Nephron progenitor cell (in vitro differentiated cells): ENCODE results near the gene SOWAHB.

Source experiments
- DNase-seq: peaks from one replicate; pipeline ENCODE4 v3.0.0; 2021
- H3K27ac Mint-ChIP-seq: 2 replicates; pipeline ENCODE4 v1.8.0; 2021; ENCODE audit warnings: mild to moderate bottlenecking, moderate library complexity, mixed read lengths
- H3K27me3 Mint-ChIP-seq: 2 replicates; pipeline ENCODE4 v1.8.0; 2021; ENCODE audit warnings: mild to moderate bottlenecking, low read depth, mixed read lengths; ENCODE audit not compliant: poor library complexity
- H3K36me3 Mint-ChIP-seq: 2 replicates; pipeline ENCODE4 v1.8.0; 2021; ENCODE audit warnings: low read depth, mixed read lengths
- H3K4me1 Mint-ChIP-seq: 2 replicates; pipeline ENCODE4 v1.8.0; 2021; ENCODE audit warnings: mixed read lengths
- H3K4me3 Mint-ChIP-seq: 2 replicates; pipeline ENCODE4 v1.8.0; 2021; ENCODE audit warnings: mild to moderate bottlenecking, moderate library complexity, mixed read lengths
- H3K9me3 Mint-ChIP-seq: 2 replicates; pipeline ENCODE4 v1.8.0; 2021; ENCODE audit warnings: mild to moderate bottlenecking, moderate library complexity, mixed read lengths
- TF ChIP-seq, protein P1 (sequence below): fragments of 200-600 bp; sonication (generic); IDR thresholded peaks from 2 replicates; pipeline ENCODE4 v1.5.0; 2021; ENCODE audit warnings: antibody characterized with exemption

SOWAHB gene, protein sequence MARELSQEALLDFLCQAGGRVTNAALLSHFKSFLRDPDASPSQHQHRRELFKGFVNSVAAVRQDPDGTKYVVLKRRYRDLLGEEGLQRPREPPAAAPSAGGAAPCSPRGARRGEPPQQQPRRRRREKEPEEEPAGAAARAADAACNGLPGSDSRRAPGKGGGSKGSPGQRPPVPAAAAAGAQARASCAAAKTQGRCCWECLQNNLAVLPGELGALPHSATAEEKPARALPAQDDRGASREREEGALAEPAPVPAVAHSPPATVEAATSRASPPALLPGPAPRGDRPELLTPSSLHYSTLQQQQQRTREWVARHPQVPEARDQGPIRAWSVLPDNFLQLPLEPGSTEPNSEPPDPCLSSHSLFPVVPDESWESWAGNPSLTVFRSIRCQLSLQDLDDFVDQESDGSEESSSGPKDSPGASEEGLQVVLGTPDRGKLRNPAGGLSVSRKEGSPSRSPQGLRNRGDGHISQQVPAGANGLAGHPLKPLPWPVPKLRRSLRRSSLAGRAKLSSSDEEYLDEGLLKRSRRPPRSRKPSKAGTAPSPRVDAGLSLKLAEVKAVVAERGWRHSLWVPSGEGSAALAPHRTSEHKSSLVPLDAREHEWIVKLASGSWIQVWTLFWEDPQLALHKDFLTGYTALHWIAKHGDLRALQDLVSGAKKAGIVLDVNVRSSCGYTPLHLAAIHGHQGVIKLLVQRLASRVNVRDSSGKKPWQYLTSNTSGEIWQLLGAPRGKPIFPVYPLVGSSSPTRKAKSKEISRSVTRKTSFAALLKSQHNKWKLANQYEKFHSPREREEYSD

DNA sequence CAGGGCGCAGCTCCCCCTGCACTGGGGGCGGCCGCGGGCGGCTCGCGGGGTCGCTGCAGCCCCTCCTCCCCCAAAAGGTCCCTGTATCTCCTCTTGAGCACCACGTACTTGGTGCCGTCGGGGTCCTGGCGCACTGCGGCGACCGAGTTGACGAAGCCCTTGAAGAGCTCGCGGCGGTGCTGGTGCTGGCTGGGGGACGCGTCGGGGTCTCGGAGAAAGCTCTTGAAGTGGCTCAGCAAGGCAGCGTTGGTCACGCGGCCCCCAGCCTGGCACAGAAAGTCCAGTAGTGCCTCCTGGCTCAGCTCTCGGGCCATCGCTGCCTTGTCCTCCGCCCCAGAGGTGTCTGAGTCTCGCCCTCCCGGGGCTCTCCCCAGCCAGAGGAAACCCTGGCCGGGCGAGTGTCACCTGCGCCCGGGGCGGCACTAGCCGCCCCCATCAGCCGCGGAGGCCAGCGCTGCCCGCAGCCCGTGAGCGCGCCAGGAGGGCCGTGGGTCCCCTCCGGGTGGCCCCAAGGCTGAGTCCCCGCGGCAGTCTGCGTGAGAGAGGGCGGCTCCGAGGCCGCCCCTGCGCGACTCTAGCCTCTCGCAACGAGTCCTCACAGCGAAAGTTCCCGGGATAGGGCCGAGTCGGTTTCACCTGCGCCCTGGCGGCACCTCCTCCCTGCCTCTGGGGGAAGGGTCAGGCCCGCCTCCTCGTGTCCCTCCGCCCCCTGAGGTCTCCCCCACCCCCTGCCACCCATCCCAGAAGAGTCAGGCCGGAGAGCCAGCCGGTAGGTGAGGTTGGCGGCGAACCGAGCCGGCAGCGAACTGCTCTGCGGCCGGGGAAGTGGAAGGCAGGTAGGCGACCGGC is at the start of gene SOWAHB:
TSS of gene SOWAHB (minus strand) at position 609 of the 849 bp plus-strand sequence. CDS start at position 314, 295 bp downstream.
- peak; percentile 68 for DNase-seq
- Mint-ChIP-seq H3K27ac (no peak within 1 kb of the TSS), H3K27me3 (peaks cover 61% of the 10 kb centered on the region), H3K4me3 (peak within 1 kb of the TSS; percentile 80), H3K36me3 (peaks cover 5% of the 10 kb centered on the region), H3K4me1 (peaks cover 33% of the 10 kb centered on the region), H3K9me3 (peaks cover 7% of the 10 kb centered on the region)
- TF ChIP-seq, protein P1, sequence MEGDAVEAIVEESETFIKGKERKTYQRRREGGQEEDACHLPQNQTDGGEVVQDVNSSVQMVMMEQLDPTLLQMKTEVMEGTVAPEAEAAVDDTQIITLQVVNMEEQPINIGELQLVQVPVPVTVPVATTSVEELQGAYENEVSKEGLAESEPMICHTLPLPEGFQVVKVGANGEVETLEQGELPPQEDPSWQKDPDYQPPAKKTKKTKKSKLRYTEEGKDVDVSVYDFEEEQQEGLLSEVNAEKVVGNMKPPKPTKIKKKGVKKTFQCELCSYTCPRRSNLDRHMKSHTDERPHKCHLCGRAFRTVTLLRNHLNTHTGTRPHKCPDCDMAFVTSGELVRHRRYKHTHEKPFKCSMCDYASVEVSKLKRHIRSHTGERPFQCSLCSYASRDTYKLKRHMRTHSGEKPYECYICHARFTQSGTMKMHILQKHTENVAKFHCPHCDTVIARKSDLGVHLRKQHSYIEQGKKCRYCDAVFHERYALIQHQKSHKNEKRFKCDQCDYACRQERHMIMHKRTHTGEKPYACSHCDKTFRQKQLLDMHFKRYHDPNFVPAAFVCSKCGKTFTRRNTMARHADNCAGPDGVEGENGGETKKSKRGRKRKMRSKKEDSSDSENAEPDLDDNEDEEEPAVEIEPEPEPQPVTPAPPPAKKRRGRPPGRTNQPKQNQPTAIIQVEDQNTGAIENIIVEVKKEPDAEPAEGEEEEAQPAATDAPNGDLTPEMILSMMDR = no peak

DNA sequence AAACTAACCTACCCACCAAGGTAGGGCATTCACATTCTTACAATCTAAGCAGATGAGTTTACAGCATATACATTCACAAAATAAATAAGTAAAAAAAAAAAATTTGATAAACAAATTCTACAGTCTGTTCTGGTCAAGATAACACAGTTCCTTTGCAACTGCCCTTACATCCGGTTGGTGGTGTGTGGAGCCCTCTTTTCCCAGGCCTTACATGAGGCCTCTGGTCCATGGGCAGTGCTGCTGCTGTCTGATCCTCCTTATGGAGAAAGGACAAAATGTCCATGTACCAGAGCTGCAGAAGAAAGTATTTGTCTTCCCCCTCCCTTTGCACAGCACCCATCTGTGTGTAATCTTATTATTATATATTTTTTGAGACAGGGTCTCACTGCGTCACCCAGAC is 49.4 kb upstream of the SOWAHB start:
- no peak for DNase-seq
- peaks cover 56% of the 10 kb centered on the region for H3K4me1 Mint-ChIP-seq
- no peak overlapping the region for H3K27ac Mint-ChIP-seq
- H3K27me3 Mint-ChIP-seq = no peaks in the 10 kb centered on the region
- peaks cover 69% of the 10 kb centered on the region for H3K36me3 Mint-ChIP-seq
- peaks cover 46% of the 10 kb centered on the region for H3K9me3 Mint-ChIP-seq
- TF ChIP-seq, protein P1 = no peak
- H3K4me3 Mint-ChIP-seq = peak overlapping the region; percentile 93

DNA sequence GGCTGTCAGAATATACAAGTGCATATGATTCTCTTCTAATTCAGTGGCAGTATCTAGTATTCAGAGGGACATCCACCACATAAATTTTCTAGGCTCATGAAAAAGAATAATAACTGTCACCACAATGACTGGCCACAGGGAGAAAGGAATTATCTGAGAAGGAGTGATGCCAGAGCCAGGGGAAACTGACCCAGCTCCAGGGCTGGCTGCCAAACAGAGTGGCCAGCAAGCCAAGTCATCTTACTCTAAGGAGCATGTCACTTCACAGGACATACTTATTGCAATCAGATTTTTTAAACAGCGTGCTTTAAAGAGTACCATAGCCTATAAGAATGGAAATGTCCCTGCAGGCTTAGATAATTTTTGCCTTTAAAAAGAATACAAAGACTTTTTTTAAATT is 45.8 kb upstream of the SOWAHB start:
- peaks cover 95% of the 10 kb centered on the region for H3K36me3 Mint-ChIP-seq
- no peak overlapping the region for H3K27ac Mint-ChIP-seq
- TF ChIP-seq, protein P1 = no peak
- H3K4me3 Mint-ChIP-seq = no peak overlapping the region
- DNase-seq = no peak
- peaks cover 82% of the 10 kb centered on the region for H3K9me3 Mint-ChIP-seq
- H3K4me1 Mint-ChIP-seq = peaks cover 40% of the 10 kb centered on the region
- no peaks in the 10 kb centered on the region for H3K27me3 Mint-ChIP-seq

DNA sequence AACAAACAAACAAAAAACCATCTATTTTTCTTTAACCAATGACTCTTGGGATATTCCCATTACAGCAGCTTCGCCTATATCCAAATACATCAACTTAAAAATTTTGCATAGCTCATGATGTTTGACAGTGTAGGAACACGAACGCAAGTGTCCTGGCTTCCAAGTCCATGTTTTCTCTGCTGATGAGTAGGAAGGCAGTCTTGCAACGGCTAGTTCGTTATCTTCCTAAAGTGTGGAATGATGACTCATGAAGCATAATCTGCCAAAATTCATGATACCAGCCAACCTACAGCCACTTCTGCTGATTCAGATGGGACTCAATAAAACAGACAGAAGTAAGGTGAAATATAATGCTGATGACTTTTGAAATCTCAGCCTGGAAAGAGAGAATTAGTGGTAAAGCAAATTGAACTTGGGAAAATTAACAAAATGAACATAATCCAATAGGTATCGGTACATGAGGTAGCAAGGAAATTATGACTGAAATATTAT is 45.2 kb upstream of the SOWAHB start:
- Mint-ChIP-seq H3K27me3 (no peaks in the 10 kb centered on the region), H3K27ac (no peak overlapping the region), H3K4me3 (no peak overlapping the region), H3K9me3 (peaks cover 88% of the 10 kb centered on the region), H3K4me1 (peaks cover 34% of the 10 kb centered on the region), H3K36me3 (peaks cover 100% of the 10 kb centered on the region)
- no peak for DNase-seq
- TF ChIP-seq, protein P1 = no peak

DNA sequence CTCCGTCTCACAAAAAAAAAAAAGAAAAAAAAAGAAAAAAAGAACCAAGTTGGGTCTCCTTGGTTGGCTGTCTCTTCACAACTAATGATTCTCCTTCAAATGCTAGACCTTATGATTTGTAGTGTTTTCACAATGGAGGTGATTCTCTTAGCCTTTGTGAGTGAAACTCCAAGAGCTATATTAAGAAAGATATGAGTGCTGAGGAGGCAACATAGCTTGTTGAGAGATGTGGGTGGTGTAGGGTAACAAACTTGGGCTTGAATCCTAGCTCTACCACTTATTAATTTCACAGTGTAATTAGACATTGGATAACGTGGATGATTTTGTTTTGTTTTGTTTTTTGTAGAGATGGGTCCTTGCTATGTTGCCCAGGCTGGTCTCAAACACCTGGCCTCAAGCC is 41.2 kb upstream of the SOWAHB start:
- peaks cover 81% of the 10 kb centered on the region for H3K9me3 Mint-ChIP-seq

More for the DNA sequence above, 41.2 kb upstream of the SOWAHB start:
- peaks cover 81% of the 10 kb centered on the region for H3K36me3 Mint-ChIP-seq
- no peak overlapping the region for H3K27ac Mint-ChIP-seq
- no peak overlapping the region for H3K4me3 Mint-ChIP-seq
- peaks cover 6% of the 10 kb centered on the region for H3K4me1 Mint-ChIP-seq
- no peak for DNase-seq
- TF ChIP-seq, protein P1 = no peak
- H3K27me3 Mint-ChIP-seq = peaks cover 6% of the 10 kb centered on the region
